Renal cortical epithelial cell (primary cell): ENCODE data around the gene NPR2. TPM values are rescaled to one million over a fixed set of nuclear protein-coding genes. Genes with fewer than 3 reads are reported as not detected.
A peak's percentile ranks its signal among the peaks of the same experiment; 100 is the strongest.

Experiments
- DNase-seq: peaks from one replicate; pipeline ENCODE4 v3.0.0-alpha.2; 2011; ENCODE audit warnings: low read depth
- total RNA-seq: library from RNA; depleted of rRNA; stranded (reverse); fragments of >200 nt; gene quantifications from 2 replicates; pipeline ENCODE4 v1.2.3, GENCODE V29; 2014

NPR2 gene
- total RNA-seq, 1 donor from 2014 or later = 35.6 TPM

DNA sequence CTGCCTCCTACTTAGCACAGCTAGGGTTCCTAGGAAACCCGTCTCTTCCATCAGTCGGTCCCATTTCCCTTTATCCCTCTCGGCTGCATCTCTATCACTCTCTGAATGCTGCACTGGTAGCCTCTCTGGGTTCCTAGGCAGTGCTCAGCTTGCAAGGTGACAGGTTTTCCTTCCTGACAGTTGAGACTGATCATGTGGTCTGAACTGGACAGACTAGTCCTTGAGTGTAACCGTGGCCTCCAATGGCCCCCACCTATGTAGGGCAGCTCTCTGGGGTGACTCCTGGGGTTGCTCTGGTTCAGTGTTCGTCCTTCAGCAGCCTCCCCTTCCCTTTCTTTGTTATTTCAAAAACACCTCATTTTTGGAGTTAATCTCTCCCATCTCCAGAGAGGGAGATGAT is 41.4 kb downstream of the NPR2 start:
- DNase-seq = no peak

DNA sequence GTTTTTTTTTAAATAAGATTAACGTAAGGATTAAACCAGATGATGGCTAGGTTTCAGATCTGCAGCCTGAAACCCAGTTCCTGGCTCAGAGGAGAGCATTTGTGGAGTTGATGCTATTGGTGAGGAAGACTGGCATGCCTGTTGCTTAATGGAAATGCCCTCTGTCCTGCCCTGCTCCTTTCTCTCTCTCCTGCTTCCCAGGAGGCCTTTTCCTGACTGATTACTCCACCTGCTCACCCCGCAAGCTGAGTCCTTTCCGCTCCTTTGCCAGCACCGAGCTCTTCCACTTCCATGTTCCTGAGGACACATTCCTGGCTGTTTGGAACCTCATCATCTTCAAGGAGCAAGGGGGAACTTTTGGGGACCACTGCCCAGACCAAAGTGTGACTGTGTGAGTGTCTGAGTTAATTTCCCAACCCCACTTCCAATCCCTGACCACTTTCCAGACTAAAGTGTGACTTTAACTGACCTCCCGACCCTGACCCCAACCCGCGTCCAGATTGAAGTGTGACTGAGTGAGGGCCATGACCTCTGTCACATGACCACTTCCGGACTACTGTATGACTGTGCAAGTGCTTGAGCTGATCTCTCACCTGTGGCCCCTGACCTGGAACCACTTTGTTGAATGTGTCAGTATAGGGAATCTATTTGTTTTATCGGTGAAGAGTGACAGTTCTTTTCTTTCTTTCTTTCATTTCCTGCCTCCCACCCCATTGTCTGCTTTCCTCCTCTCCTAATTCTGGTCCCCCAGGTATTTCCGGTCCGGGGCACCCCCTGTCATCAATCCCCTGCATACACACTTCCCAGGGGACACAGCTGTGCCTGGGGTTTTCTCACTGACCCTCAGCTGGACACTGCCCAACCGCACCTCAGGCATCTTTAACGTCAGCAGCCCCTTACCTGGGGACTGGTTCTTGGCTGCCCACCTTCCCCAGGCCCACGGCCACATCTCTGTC is 43.1 kb downstream of the NPR2 start:
- no peak for DNase-seq

- no peak for DNase-seq
Observed at GRCh38 chr9:35835216-35835632, 43.8 kb downstream of the NPR2 start.

- no peak for DNase-seq
Observed at GRCh38 chr9:35835766-35836165, 44.4 kb downstream of the NPR2 start.

DNA sequence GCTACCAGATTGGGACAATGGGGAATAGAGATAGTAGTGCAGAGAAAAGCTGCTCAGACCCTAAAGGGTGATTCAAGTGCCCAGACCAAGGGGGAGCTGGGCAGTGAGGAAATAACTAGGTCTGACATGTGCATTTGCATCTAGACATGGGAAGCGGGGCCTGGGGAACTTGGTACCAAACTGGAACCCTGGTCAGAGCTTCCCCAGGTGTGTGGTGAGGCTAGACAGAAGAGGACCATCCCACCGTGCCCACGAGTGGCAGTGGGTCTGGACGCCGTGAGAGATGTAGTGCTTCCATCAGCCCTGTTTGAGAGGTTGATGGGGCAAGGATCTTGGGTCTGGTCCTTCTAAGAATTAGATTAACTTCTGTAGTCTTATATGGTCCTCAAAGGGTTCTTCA is 45.2 kb downstream of the NPR2 start:
- DNase-seq = no peak

- no peak for DNase-seq
Observed at GRCh38 chr9:35839926-35840325, 48.5 kb downstream of the NPR2 start.

DNA sequence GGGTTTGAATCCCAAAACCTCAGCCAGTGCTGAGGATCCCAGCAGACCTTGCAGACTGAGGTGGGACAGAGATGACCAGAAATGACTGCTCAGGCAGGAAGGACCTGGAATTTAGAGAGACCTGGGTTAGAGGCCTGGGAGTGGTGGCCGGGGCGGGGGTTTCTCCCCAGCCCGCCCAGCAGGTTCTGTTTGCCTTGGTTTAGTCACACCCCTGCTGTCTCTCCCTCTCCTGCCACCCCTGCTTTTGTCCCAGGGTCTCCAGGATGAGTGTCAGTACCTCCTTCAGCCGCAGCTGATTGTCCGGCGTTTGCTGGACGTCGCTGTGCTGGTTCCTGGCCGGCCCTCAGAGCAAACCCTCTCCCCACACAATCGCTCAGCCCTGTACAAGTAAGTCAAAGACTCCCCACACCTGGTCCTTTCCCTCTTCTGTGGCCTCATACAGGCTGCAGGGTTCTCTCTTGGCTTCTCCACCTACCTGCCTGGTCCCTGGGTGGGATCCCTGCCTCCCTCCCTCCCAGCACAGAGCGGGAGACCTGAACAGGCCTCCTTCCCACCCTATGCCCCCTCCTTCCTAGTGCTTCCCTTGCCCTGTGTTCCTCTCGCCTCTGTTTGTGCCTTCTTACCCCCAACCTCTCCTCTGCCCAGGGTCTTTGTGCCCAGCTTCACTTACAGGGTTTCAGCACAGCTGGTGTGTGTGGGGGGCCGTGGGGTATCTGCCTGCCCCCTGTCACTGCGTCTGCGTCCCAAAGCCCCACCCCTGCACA is 49.7 kb downstream of the NPR2 start:
- DNase-seq = no peak

GRCh38 chr9:35841645-35841900 is 50.2 kb downstream of the NPR2 start:
- no peak for DNase-seq

- DNase-seq = no peak
Observed at GRCh38 chr9:35842020-35842745, 50.8 kb downstream of the NPR2 start.

- no peak for DNase-seq
Observed at GRCh38 chr9:35842795-35843194, 51.4 kb downstream of the NPR2 start.

GRCh38 chr9:35844628-35845270 is 53.4 kb downstream of the NPR2 start:
- peak; percentile 71 for DNase-seq

GRCh38 chr9:35845824-35846771 is 54.7 kb downstream of the NPR2 start:
- no peak for DNase-seq

GRCh38 chr9:35847792-35848572 is 56.6 kb downstream of the NPR2 start:
- peak; percentile 28 for DNase-seq

DNA sequence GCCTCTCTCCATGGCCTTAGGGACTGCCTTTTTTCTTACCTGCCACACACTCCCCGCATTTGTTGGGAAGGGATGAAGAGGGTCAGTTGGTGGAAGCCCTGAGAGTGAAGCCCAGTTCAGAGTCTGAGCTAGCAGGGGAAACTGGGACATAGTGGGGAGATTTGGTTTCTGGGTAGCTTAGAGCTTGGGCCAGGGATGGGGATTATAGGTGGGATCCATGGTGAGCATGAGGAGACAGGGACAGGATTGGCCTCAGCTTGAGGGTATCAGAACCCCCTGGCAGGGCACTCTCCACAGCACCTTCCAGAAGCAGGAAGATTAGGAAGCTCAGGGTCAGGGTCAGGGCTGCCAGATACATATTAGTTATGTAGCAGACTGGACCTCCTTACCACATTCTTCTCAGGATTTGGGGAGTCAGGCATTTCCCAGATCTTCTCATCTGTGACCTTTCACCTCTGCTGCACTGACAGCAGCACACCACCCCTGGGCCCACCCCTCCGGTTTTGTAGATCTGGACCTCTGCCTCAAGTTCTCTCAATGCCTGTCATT is 61.0 kb downstream of the NPR2 start:
- DNase-seq = no peak

- DNase-seq = no peak
Observed at GRCh38 chr9:35852876-35853865, 61.8 kb downstream of the NPR2 start.

DNA sequence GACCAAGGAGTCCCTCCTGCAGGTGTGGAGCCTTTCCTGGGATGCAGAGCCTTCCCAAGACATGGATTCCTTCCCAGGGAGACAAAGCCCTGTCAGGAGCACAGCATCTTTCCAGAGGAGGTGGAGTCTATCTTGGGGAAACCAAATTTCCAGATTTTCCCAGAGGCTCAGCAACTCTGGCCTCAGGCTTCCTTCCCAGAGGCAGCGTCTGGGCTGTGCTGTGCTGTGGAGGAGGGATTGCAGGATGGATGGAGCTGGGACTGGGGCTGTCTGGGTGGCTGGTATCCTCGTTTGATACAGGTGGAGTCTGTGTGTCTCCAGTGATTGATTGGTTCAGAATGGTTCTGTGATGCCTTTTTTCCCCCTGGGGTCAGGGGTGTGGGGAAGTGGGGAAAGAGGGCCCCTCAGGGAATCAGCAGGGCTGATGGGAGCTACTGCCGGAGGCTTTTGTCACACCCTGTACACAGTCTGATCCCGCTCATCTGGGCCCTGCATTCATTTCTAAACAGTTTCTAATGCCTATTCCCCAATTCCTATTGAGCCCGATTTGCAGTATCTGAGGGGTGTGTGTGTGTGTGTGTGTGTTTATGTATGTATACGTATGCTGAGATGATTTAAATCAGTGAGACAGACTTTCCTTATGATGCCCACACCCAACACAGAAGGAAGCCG is 62.8 kb downstream of the NPR2 start:
- no peak for DNase-seq

- no peak for DNase-seq
Observed at GRCh38 chr9:35856206-35856605, 64.8 kb downstream of the NPR2 start.

GRCh38 chr9:35856882-35857281 is 65.5 kb downstream of the NPR2 start:
- DNase-seq = no peak
